ENCODE measurements around the gene CD8A.
"Not testable (repeated sequence)": the region's sequence is repeated elsewhere in the genome, so short reads cannot be mapped to it uniquely, and the experiment has no call there.

CD8A gene

GRCh38 chr2:86790676-86791572, at the start of gene CD8A:
Gene CD8A (minus strand): TSS chr2:86790913. CDS start chr2:86790825, 88 bp downstream.
- no peak for DNase-seq (ENCODE audit: extremely low read depth, low read depth)
- no peak for TF ChIP-seq CTCF (IDR thresholded peaks at IDR 0.05; ENCODE audit: low read depth, low read length)

- DNase-seq (ENCODE audit: extremely low read depth, low read depth), result not testable (repeated sequence)
These were observed 49.3 kb upstream of the CD8A start for GRCh38 chr2:86839871-86840548.

- DNase-seq (ENCODE audit: extremely low read depth, low read depth), result not testable (repeated sequence)
These were observed 48.7 kb upstream of the CD8A start for GRCh38 chr2:86839455-86839854.

- DNase-seq (ENCODE audit: extremely low read depth, low read depth), result not testable (repeated sequence)
These were observed 47.0 kb upstream of the CD8A start for GRCh38 chr2:86837714-86838113.

- DNase-seq (ENCODE audit: extremely low read depth, low read depth), result peak; percentile 52
These were observed 46.4 kb upstream of the CD8A start for GRCh38 chr2:86836915-86837695.

GRCh38 chr2:86835548-86835889, 44.8 kb upstream of the CD8A start:
- not testable (repeated sequence) for DNase-seq (ENCODE audit: extremely low read depth, low read depth)

GRCh38 chr2:86833315-86833714, 42.6 kb upstream of the CD8A start:
- no peak for TF ChIP-seq CTCF (IDR thresholded peaks at IDR 0.05; ENCODE audit: low read depth, low read length)

GRCh38 chr2:86832334-86833096, 41.8 kb upstream of the CD8A start:
- no peak for TF ChIP-seq CTCF (IDR thresholded peaks at IDR 0.05; ENCODE audit: low read depth, low read length)
- no peak for DNase-seq (ENCODE audit: extremely low read depth, low read depth)

More at GRCh38 chr2:86833315-86833714, 42.6 kb upstream of the CD8A start:
- no peak for DNase-seq (ENCODE audit: extremely low read depth, low read depth)

- DNase-seq (ENCODE audit: extremely low read depth, low read depth), result no peak
- no peak for TF ChIP-seq CTCF (IDR thresholded peaks at IDR 0.05; ENCODE audit: low read depth, low read length)
These were observed 40.8 kb upstream of the CD8A start for GRCh38 chr2:86831537-86831936.

All from AG09319 (cell line).